Stimulated activated CD8-positive, alpha-beta memory T cell treated with anti-CD3 and anti-CD28 coated beads, Interleukin-12 subunit alpha, Interleukin-12 subunit beta, amount 100 ng/mL, for 4 hours (primary cell): Measurements from ENCODE around the gene CFHR5.
"Not testable (repeated sequence)": the region's sequence is repeated elsewhere in the genome, so short reads cannot be mapped to it uniquely, and the experiment has no call there.

Source experiments
- DNase-seq: peaks from one replicate; pipeline ENCODE4 v3.0.0-alpha.2; 2020; ENCODE audit warnings: low read depth

Gene CFHR5

GRCh38 chr1:197021716-197022115 lies 44.4 kb downstream of the CFHR5 start:
- no peak for DNase-seq

- DNase-seq, result no peak
Measured at GRCh38 chr1:197024460-197024859, 47.1 kb downstream of the CFHR5 start.

GRCh38 chr1:197027359-197027758 lies 50.0 kb downstream of the CFHR5 start:
- no peak for DNase-seq

GRCh38 chr1:197029749-197030148 lies 52.4 kb downstream of the CFHR5 start:
- no peak for DNase-seq

GRCh38 chr1:197034631-197035339 lies 57.4 kb downstream of the CFHR5 start:
- not testable (repeated sequence) for DNase-seq

GRCh38 chr1:197036861-197037260 lies 59.5 kb downstream of the CFHR5 start:
- DNase-seq, result no peak

- DNase-seq, result no peak
Measured at GRCh38 chr1:197041486-197042353, 64.4 kb downstream of the CFHR5 start.

- DNase-seq, result no peak
Measured at GRCh38 chr1:197042676-197043341, 65.5 kb downstream of the CFHR5 start.

- DNase-seq, result no peak
Measured at GRCh38 chr1:197049100-197049499, 71.7 kb downstream of the CFHR5 start.
